ENCODE data around the gene HM13. TPM values are rescaled to one million over a fixed set of nuclear protein-coding genes. Genes with fewer than 3 reads are reported as not detected.

Gene HM13
- total RNA-seq, 1 experiment from 2014 or later, result 103 TPM

DNA sequence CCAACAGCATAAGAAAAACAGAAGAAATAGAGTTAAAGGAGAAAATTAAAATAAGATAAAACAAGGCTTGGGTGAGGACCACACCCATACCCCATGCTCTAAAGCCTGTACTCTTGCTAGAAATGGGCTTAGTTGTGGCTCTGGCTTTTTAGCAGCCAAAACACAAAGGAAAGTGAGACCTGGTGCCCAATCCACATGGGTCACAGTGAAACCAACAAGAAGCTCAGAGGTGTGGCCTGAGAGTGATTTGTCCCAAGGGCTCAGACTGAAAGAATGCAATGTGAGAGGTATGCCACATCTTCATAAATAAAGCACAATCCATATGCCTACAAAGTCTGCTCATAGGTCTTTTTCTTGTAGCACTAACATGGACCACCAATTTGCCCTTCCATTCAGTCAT lies 21.1 kb downstream of the HM13 start:
- DNase-seq (ENCODE audit: low spot score) (no peak), ATAC-seq (no peak)
- H3K9me3 Mint-ChIP-seq, result no peaks in the 10 kb centered on the region
- ChIA-PET POLR2A (no interaction called here), CTCF (interaction anchor here (0.8 to 2.6 kb wide), 3 partner anchors 11 to 22 kb away, joined by 3 to 11 read pairs (median 3); no protein-coding TSS in a partner anchor)
- no peaks in the 10 kb centered on the region for H3K27me3 Mint-ChIP-seq (ENCODE audit: low read depth)
- H3K27ac Mint-ChIP-seq, result no peak overlapping the region
- H3K4me3 Mint-ChIP-seq, result no peak overlapping the region
- no peaks in the 10 kb centered on the region for H3K4me1 Mint-ChIP-seq
- peaks cover 76% of the 10 kb centered on the region for H3K36me3 Mint-ChIP-seq
- TF ChIP-seq RELA (CRISPR knock-in tag; IDR thresholded peaks at IDR 0.05; ENCODE audit: borderline replicate concordance) (no peak), ZNF532 (CRISPR knock-in tag; IDR thresholded peaks at IDR 0.05; ENCODE audit: borderline replicate concordance) (no peak), ZNF416 (CRISPR knock-in tag; IDR thresholded peaks at IDR 0.05) (no peak), ZNF121 (CRISPR knock-in tag; IDR thresholded peaks at IDR 0.05) (no peak)
- TF ChIP-seq, protein P1, sequence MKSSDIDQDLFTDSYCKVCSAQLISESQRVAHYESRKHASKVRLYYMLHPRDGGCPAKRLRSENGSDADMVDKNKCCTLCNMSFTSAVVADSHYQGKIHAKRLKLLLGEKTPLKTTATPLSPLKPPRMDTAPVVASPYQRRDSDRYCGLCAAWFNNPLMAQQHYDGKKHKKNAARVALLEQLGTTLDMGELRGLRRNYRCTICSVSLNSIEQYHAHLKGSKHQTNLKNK (CRISPR knock-in tag; IDR thresholded peaks at IDR 0.05), result 0 out of 2 replicates have a peak, but pooled peaks have one; percentile 52

DNA sequence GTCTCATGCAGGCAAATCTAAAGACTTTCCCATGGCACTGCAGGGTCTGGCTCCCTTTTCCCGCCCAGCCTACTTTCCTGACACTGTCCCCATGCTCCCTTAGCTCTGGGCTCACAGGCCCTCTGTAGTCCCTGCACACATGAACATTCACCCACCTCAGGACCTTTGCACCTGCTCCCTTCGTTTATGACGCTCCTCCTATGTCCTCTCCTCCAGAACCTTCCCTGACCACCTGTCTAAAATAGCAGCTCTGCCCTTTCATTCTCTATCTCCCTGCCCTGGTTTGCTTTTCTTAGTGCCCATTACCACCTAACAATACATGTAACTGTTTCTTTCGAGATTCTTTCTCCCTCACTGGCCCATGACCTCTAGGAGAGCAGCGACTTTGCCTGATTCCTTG lies 22.3 kb downstream of the HM13 start:
- POLR2A ChIA-PET, result no interaction called here
- no peaks in the 10 kb centered on the region for H3K9me3 Mint-ChIP-seq
- CTCF ChIA-PET, result interaction anchor here (1.0 to 2.6 kb wide), 2 partner anchors 20 to 22 kb away, joined by 3 to 11 read pairs; partner anchors contain the start of gene HM13
- no peaks in the 10 kb centered on the region for H3K27me3 Mint-ChIP-seq (ENCODE audit: low read depth)
- H3K36me3 Mint-ChIP-seq, result peaks cover 65% of the 10 kb centered on the region
- H3K4me3 Mint-ChIP-seq, result no peak overlapping the region
- DNase-seq (ENCODE audit: low spot score) (no peak), ATAC-seq (no peak)
- no peaks in the 10 kb centered on the region for H3K4me1 Mint-ChIP-seq
- no peak overlapping the region for H3K27ac Mint-ChIP-seq
- TF ChIP-seq NR3C1 (CRISPR knock-in tag; conservative IDR thresholded peaks at IDR 0.05; ENCODE audit: low read depth) (no peak), HMGXB4 (CRISPR knock-in tag; IDR thresholded peaks at IDR 0.05) (no peak), SP1 (CRISPR knock-in tag; conservative IDR thresholded peaks at IDR 0.05) (no peak), ZNF263 (CRISPR knock-in tag; IDR thresholded peaks at IDR 0.05; ENCODE audit: low read depth) (no peak), NFYB (CRISPR knock-in tag; conservative IDR thresholded peaks at IDR 0.05; ENCODE audit: low read depth) (no peak), CREM (CRISPR knock-in tag; IDR thresholded peaks at IDR 0.05) (no peak), AR (CRISPR knock-in tag; IDR thresholded peaks at IDR 0.05) (no peak), ATF3 (CRISPR knock-in tag; conservative IDR thresholded peaks at IDR 0.05) (no peak), KAT7 (CRISPR knock-in tag; IDR thresholded peaks at IDR 0.05; ENCODE audit: borderline replicate concordance) (no peak), CDX4 (CRISPR knock-in tag; IDR thresholded peaks at IDR 0.05; ENCODE audit: borderline replicate concordance) (no peak), JUN (CRISPR knock-in tag; IDR thresholded peaks at IDR 0.05) (no peak), FOXJ3 (CRISPR knock-in tag; IDR thresholded peaks at IDR 0.05; ENCODE audit: borderline replicate concordance) (no peak), OVOL2 (CRISPR knock-in tag; IDR thresholded peaks at IDR 0.05; ENCODE audit: borderline replicate concordance) (no peak), ZNF671 (CRISPR knock-in tag; IDR thresholded peaks at IDR 0.05) (no peak), NFATC4 (CRISPR knock-in tag; IDR thresholded peaks at IDR 0.05) (no peak), TEAD1 (CRISPR knock-in tag; IDR thresholded peaks at IDR 0.05) (no peak)

Data from WTC11 (cell line).